ENCODE measurements around the gene RPS27A.
"Not testable (repeated sequence)": the region's sequence is repeated elsewhere in the genome, so short reads cannot be mapped to it uniquely, and the experiment has no call there.

Gene RPS27A

GRCh38 chr2:55232084-55232862 is at the start of gene RPS27A, which contains the start of gene CLHC1:
Gene RPS27A, plus strand, starts transcription at chr2:55232688. Its CDS starts 137 bp downstream, at chr2:55232825.
Gene CLHC1, minus strand, starts transcription at chr2:55232293. Its CDS starts 9,882 bp downstream, at chr2:55222411.
- peak; percentile 86 for DNase-seq

GRCh38 chr2:55186837-55187236 is 45.7 kb upstream of the RPS27A start:
- DNase-seq = not testable (repeated sequence)

- not testable (repeated sequence) for DNase-seq
Measured at GRCh38 chr2:55191888-55192287, 40.6 kb upstream of the RPS27A start.

GRCh38 chr2:55196526-55196925 is 36.0 kb upstream of the RPS27A start:
- DNase-seq = no peak

- no peak for DNase-seq
Measured at GRCh38 chr2:55200416-55200815, 32.1 kb upstream of the RPS27A start.

GRCh38 chr2:55204536-55204935 is 28.0 kb upstream of the RPS27A start:
- no peak for DNase-seq

- no peak for DNase-seq
Measured at GRCh38 chr2:55204950-55205349, 27.5 kb upstream of the RPS27A start.

GRCh38 chr2:55213822-55214221 is 18.7 kb upstream of the RPS27A start:
- no peak for DNase-seq

- DNase-seq = no peak
Measured at GRCh38 chr2:55223958-55224760, 8.3 kb upstream of the RPS27A start.

- no peak for DNase-seq
Measured at GRCh38 chr2:55224761-55225261, 7.7 kb upstream of the RPS27A start.

- no peak for DNase-seq
Measured at GRCh38 chr2:55225481-55226020, 6.9 kb upstream of the RPS27A start.

- not testable (repeated sequence) for DNase-seq
Measured at GRCh38 chr2:55227437-55228225, 4.9 kb upstream of the RPS27A start.

GRCh38 chr2:55228226-55228563 is 4.3 kb upstream of the RPS27A start:
- DNase-seq = no peak

GRCh38 chr2:55229221-55229620 is 3.3 kb upstream of the RPS27A start:
- no peak for DNase-seq

GRCh38 chr2:55230551-55230950 is 1.9 kb upstream of the RPS27A start:
- DNase-seq = no peak

- no peak for DNase-seq
Measured at GRCh38 chr2:55231546-55232083, 873 bp upstream of the RPS27A start.

- DNase-seq = no peak
Measured at GRCh38 chr2:55232863-55233657, 572 bp downstream of the RPS27A start.

- no peak for DNase-seq
Measured at GRCh38 chr2:55233658-55233940, 1.1 kb downstream of the RPS27A start.

- no peak for DNase-seq
Measured at GRCh38 chr2:55235724-55236538, 3.4 kb downstream of the RPS27A start.

- no peak for DNase-seq
Measured at GRCh38 chr2:55236992-55237543, 4.6 kb downstream of the RPS27A start.
